ENCODE data around the gene GYG2. TPM values are rescaled to one million over a fixed set of nuclear protein-coding genes. Genes with fewer than 3 reads are reported as not detected.

Gene GYG2
- total RNA-seq, 2 donors from 2014 or later = 4.6 to 5.2 TPM

DNA sequence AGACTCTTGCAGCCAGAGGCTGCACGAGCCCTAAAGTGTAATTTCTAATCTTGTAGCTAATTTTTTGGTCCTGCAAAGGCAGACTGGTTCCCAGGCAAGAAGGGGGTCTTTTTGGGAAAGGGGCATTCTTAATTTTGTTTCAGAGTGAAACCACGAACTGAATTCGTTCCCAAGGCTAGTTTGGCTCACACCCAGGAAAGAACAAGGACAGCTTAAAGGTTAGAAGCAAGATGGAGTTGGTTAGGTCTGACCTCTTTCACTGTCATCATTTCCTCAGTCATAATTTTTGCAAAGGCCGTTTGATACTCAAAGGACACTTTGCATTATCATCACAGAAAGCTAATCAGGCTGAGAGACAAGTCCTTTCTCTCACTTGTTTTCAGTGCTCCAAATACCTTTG lies 46.0 kb upstream of the GYG2 start:
- Histone ChIP-seq H3K4me3 (no peak overlapping the region), H3K27ac (no peak overlapping the region), H3K4me1 (replicated peaks) (no peaks in the 10 kb centered on the region), H3K36me3 (no peaks in the 10 kb centered on the region), H3K27me3 (replicated peaks; ENCODE audit: insufficient read depth) (no peaks in the 10 kb centered on the region), H3K9me3 (no peaks in the 10 kb centered on the region)
- intact Hi-C loops (cut with DNase I) = no loop called here
- TF ChIP-seq POLR2AphosphoS5 (IDR thresholded peaks at IDR 0.05) (no peak), POLR2A (IDR thresholded peaks at IDR 0.05) (no peak)
- TF ChIP-seq, protein P1, sequence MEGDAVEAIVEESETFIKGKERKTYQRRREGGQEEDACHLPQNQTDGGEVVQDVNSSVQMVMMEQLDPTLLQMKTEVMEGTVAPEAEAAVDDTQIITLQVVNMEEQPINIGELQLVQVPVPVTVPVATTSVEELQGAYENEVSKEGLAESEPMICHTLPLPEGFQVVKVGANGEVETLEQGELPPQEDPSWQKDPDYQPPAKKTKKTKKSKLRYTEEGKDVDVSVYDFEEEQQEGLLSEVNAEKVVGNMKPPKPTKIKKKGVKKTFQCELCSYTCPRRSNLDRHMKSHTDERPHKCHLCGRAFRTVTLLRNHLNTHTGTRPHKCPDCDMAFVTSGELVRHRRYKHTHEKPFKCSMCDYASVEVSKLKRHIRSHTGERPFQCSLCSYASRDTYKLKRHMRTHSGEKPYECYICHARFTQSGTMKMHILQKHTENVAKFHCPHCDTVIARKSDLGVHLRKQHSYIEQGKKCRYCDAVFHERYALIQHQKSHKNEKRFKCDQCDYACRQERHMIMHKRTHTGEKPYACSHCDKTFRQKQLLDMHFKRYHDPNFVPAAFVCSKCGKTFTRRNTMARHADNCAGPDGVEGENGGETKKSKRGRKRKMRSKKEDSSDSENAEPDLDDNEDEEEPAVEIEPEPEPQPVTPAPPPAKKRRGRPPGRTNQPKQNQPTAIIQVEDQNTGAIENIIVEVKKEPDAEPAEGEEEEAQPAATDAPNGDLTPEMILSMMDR (IDR thresholded peaks at IDR 0.05) = no peak
- 70% methylated on average over 4 of the region's 4 CpGs for WGBS
- no peak for DNase-seq (ENCODE audit: low spot score)

DNA sequence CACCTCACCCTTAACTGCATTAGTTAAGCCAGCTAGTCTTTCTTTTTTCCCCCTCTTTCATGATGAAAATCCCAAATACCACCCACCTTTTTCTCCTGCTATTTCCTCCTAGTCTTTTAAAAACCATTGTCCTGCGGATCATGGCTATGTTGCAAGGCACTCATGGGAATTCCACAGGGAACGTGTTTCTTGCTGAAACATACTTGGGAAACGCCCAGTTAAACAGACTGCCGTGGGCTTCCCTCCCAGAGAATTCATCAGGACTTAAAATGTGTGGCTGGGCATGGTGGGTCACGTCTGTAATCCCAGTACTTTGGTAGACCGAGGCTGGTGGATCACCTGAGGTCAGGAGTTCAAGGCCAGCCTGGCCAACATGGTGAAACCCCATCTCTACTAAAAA lies 44.7 kb upstream of the GYG2 start:
- no peak overlapping the region for H3K4me3 ChIP-seq
- intact Hi-C loops (cut with DNase I) = no loop called here
- H3K36me3 ChIP-seq = no peaks in the 10 kb centered on the region
- WGBS = 82% methylated on average over 6 of the region's 6 CpGs
- no peaks in the 10 kb centered on the region for H3K27me3 ChIP-seq (replicated peaks; ENCODE audit: insufficient read depth)
- no peak overlapping the region for H3K27ac ChIP-seq
- H3K9me3 ChIP-seq = no peaks in the 10 kb centered on the region
- H3K4me1 ChIP-seq (replicated peaks) = no peaks in the 10 kb centered on the region
- no peak for DNase-seq (ENCODE audit: low spot score)
- TF ChIP-seq POLR2AphosphoS5 (IDR thresholded peaks at IDR 0.05) (no peak), POLR2A (IDR thresholded peaks at IDR 0.05) (no peak)
- TF ChIP-seq, protein P1 (IDR thresholded peaks at IDR 0.05) = no peak

DNA sequence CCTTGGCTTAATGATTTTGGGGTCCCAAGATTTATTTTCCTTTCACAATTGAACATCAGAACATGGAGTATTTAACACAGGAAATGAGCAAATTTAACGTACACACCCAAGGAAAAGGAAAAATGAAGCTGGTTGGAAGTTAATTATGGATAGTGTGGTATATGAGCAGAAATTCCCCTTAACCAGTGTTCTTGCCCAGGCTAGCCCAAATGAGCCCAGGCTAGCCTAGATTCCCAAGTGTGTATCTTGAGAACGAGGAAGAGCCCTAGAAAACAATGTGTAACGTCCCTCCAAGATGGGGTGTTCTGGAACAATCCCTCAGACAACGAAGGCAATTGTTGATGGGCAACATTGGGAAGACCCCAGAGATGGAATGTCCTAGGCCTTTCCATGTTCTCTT lies 43.2 kb upstream of the GYG2 start:
- 73% methylated on average over 4 of the region's 4 CpGs for WGBS
- H3K27me3 ChIP-seq (replicated peaks; ENCODE audit: insufficient read depth) = no peaks in the 10 kb centered on the region
- intact Hi-C loops (cut with DNase I) = no loop called here
- DNase-seq (ENCODE audit: low spot score) = no peak
- H3K4me1 ChIP-seq (replicated peaks) = no peaks in the 10 kb centered on the region
- H3K27ac ChIP-seq = no peak overlapping the region
- no peaks in the 10 kb centered on the region for H3K36me3 ChIP-seq
- H3K4me3 ChIP-seq = no peak overlapping the region
- no peaks in the 10 kb centered on the region for H3K9me3 ChIP-seq
- TF ChIP-seq, protein P1 (IDR thresholded peaks at IDR 0.05) = no peak
- TF ChIP-seq POLR2AphosphoS5 (IDR thresholded peaks at IDR 0.05) = no peak

DNA sequence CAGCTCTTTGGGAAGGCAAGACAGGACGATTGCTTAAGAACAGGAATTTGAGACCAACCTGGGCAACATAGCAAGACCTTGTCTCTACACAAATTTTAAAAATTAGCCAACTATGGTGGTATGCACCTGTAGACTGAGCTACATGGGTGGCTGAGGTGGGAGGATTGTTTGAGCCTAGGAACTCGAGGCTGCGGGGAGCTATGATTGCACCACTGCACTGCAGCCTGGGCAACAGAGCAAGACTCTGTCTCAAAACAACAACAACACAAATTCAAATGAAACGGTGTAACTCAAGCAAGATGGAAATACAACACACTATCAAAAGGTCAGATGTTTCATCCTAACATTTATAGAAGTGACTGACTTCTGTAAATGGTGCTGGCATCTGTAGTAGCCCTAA lies 39.8 kb upstream of the GYG2 start:
- Histone ChIP-seq H3K27me3 (replicated peaks; ENCODE audit: insufficient read depth) (no peaks in the 10 kb centered on the region), H3K4me3 (no peak overlapping the region), H3K4me1 (replicated peaks) (no peaks in the 10 kb centered on the region), H3K9me3 (no peaks in the 10 kb centered on the region), H3K36me3 (no peaks in the 10 kb centered on the region), H3K27ac (no peak overlapping the region)
- intact Hi-C loops (cut with DNase I) = no loop called here
- DNase-seq (ENCODE audit: low spot score) = no peak
- WGBS = 80% methylated on average over 4 of the region's 4 CpGs
- TF ChIP-seq, protein P1 (IDR thresholded peaks at IDR 0.05) = no peak
- TF ChIP-seq POLR2A (IDR thresholded peaks at IDR 0.05) (no peak), POLR2AphosphoS5 (IDR thresholded peaks at IDR 0.05) (no peak)

DNA sequence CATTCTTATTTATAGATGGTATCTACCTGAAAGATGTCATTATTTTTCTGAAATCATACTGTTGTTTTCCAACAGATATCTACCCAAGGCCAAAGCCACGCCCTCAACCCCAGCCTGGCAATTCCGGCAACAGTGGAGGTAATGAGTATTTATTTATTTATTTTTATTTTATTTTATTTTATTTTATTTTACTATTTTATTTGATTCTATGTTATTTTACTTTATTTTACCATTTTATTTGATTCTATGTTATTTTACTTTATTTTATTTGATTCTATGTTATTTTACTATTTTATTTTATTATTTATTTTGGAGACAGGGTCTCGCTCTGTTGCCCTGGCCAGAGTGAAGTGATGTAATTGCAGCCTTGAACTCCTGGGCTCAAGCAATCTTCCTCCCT lies 39.2 kb upstream of the GYG2 start:
- DNase-seq (ENCODE audit: low spot score) = no peak
- Histone ChIP-seq H3K4me3 (no peak overlapping the region), H3K9me3 (no peaks in the 10 kb centered on the region), H3K27ac (no peak overlapping the region), H3K36me3 (no peaks in the 10 kb centered on the region), H3K4me1 (replicated peaks) (no peaks in the 10 kb centered on the region), H3K27me3 (replicated peaks; ENCODE audit: insufficient read depth) (no peaks in the 10 kb centered on the region)
- WGBS = 96% methylated on average over 3 of the region's 3 CpGs
- TF ChIP-seq POLR2A (IDR thresholded peaks at IDR 0.05) = no peak
- TF ChIP-seq POLR2AphosphoS5 (IDR thresholded peaks at IDR 0.05) = no peak
- TF ChIP-seq, protein P1 (IDR thresholded peaks at IDR 0.05) = no peak
- intact Hi-C loops (cut with DNase I) = no loop called here

Measured in prostate gland (tissue), 2 donors.